Mesenchymal stem cell (in vitro differentiated cells and primary cell): ENCODE results near the gene MACROD2.
A peak's percentile ranks its signal among the peaks of the same experiment; 100 is the strongest.

Source experiments
- DNase-seq: peaks from one replicate; pipeline ENCODE4 v3.0.0-alpha.2; 2013
- H2AFZ ChIP-seq: one replicate; pipeline ENCODE4 v1.6.1; 2013; ENCODE audit warnings: low read depth, mild to moderate bottlenecking, control low read depth, inconsistent platforms, low read length, moderate library complexity
- H2AK5ac ChIP-seq: 2 replicates; pipeline ENCODE4 v1.6.1; 2013; ENCODE audit warnings: low read length, moderate library complexity, mild to moderate bottlenecking, inconsistent platforms; ENCODE audit not compliant: severe bottlenecking
- H2BK120ac ChIP-seq: one replicate; pipeline ENCODE4 v1.6.1; 2013; ENCODE audit warnings: low read depth, mild to moderate bottlenecking, inconsistent platforms, low read length, moderate library complexity
- H2BK12ac ChIP-seq, 2 experiments: one replicate each; pipeline ENCODE4 v1.6.1; 2013; ENCODE audit warnings: inconsistent platforms in 2 of 2, low read length in 2 of 2, mild to moderate bottlenecking in 2 of 2, moderate library complexity in 2 of 2, control low read depth in 1 of 2
- H2BK15ac ChIP-seq: one replicate; pipeline ENCODE4 v1.6.1; 2013; ENCODE audit warnings: mild to moderate bottlenecking, low read depth, inconsistent platforms; ENCODE audit not compliant: poor library complexity, severe bottlenecking
- H2BK5ac ChIP-seq: 2 replicates; pipeline ENCODE4 v1.6.1; 2013; ENCODE audit warnings: low read depth, mild to moderate bottlenecking, low read length, control low read depth, inconsistent platforms; ENCODE audit not compliant: poor library complexity, severe bottlenecking
- H3K14ac ChIP-seq, 2 experiments: one replicate each; pipeline ENCODE4 v1.6.1; 2013; ENCODE audit warnings: inconsistent platforms in 2 of 2, low read length in 2 of 2, control low read depth in 1 of 2, mild to moderate bottlenecking in 1 of 2, moderate library complexity in 1 of 2
- H3K18ac ChIP-seq, 2 experiments: one replicate each; pipeline ENCODE4 v1.6.1; 2013; ENCODE audit warnings: inconsistent platforms in 2 of 2, low read length in 2 of 2, control low read depth in 1 of 2, low read depth in 1 of 2, mild to moderate bottlenecking in 1 of 2
- H3K23ac ChIP-seq, 2 experiments: one replicate each; pipeline ENCODE4 v1.6.1; 2013; ENCODE audit warnings: inconsistent platforms in 2 of 2, low read length in 2 of 2, mild to moderate bottlenecking in 2 of 2, moderate library complexity in 2 of 2, control low read depth in 1 of 2
- H3K27ac ChIP-seq: 2 replicates; pipeline ENCODE4 v1.5.1; 2013; ENCODE audit warnings: mild to moderate bottlenecking, moderate library complexity, low read length, control low read depth, inconsistent platforms; ENCODE audit not compliant: poor library complexity, severe bottlenecking
- H3K27me3 ChIP-seq, 2 experiments: 2 replicates each; pipeline versions ENCODE4 v1.6.1 to v1.7.0; 2013; ENCODE audit warnings: low read length in 2 of 2, mild to moderate bottlenecking in 2 of 2, moderate library complexity in 2 of 2, control low read depth in 1 of 2, inconsistent platforms in 1 of 2; ENCODE audit not compliant: control insufficient read depth in 1 of 2, insufficient read depth in 1 of 2
- H3K36me3 ChIP-seq, 2 experiments: 2 replicates each; pipeline versions ENCODE4 v1.6.1 to v1.7.0; 2013; ENCODE audit warnings: low read length in 2 of 2, control low read depth in 1 of 2, inconsistent platforms in 1 of 2, low read depth in 1 of 2, mild to moderate bottlenecking in 1 of 2; ENCODE audit not compliant: insufficient read depth in 2 of 2, control insufficient read depth in 1 of 2
- H3K4ac ChIP-seq, 2 experiments: one replicate each; pipeline ENCODE4 v1.6.1; 2013; ENCODE audit warnings: inconsistent platforms in 2 of 2, low read length in 2 of 2, mild to moderate bottlenecking in 2 of 2, moderate library complexity in 2 of 2, control low read depth in 1 of 2, low read depth in 1 of 2
- H3K4me1 ChIP-seq: 2 replicates; pipeline ENCODE4 v1.6.1; 2013; ENCODE audit warnings: low read depth, low read length, control low read depth; ENCODE audit not compliant: control insufficient read depth, insufficient read depth
- H3K4me2 ChIP-seq: 2 replicates; pipeline ENCODE4 v1.6.1; 2013; ENCODE audit warnings: low read length, mild to moderate bottlenecking, inconsistent platforms; ENCODE audit not compliant: poor library complexity, severe bottlenecking
- H3K4me3 ChIP-seq, 2 experiments: 2 replicates each; pipeline versions ENCODE4 v1.5.1 to v1.7.0; 2013; ENCODE audit warnings: low read length in 2 of 2, mild to moderate bottlenecking in 2 of 2, control low read depth in 1 of 2, low read depth in 1 of 2; ENCODE audit not compliant: insufficient read depth in 1 of 2
- H3K79me1 ChIP-seq: replicated peaks from 2 replicates; pipeline ENCODE4 v1.6.1; 2013; ENCODE audit warnings: mild to moderate bottlenecking, control low read depth, low read length, inconsistent platforms; ENCODE audit not compliant: poor library complexity, severe bottlenecking
- H3K9ac ChIP-seq: 2 replicates; pipeline ENCODE4 v1.7.0; 2013; ENCODE audit warnings: mild to moderate bottlenecking, low read length, moderate library complexity
- H3K9me3 ChIP-seq: 2 replicates; pipeline ENCODE4 v1.7.0; 2013; ENCODE audit warnings: mild to moderate bottlenecking, low read length; ENCODE audit not compliant: control insufficient read depth
- H4K8ac ChIP-seq: one replicate; pipeline ENCODE4 v1.6.1; 2013; ENCODE audit warnings: inconsistent platforms, mild to moderate bottlenecking, low read length, moderate library complexity
- H4K91ac ChIP-seq: one replicate; pipeline ENCODE4 v1.6.1; 2013; ENCODE audit warnings: mild to moderate bottlenecking, low read length, inconsistent platforms
- WGBS: methylation state at CpG from one replicate; pipeline ENCODE4 v1.1.7; 2013; ENCODE audit warnings: mixed read lengths; 5-methylcytosine and 5-hydroxymethylcytosine counted together

The MACROD2 gene

DNA sequence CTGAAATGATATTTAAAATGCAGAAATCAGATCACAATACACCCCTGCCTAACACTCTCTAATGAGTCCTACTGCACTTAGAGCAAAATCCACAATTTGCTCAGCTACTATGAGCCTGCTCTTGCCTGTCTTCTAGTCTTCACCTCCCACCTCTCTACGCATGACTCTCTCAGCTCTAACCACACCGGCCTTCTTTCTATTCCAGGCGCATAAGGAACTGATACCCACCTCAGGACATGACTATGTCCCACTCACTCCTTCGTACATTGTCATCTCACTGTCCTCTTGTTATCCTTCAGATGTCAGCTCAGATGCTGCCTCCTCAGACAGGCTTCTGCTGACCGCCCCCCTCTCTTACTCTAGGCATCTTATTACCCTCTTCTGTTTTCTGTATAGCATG, 543.1 kb downstream of the MACROD2 start:
- WGBS, result 92% methylated on average over 5 of the region's 5 CpGs
- Histone ChIP-seq H2AFZ (no peak overlapping the region), H3K27ac (no peak overlapping the region), H4K8ac (no peak overlapping the region), H3K18ac (no peak overlapping the region), H3K36me3 (no peaks in the 10 kb centered on the region), H2BK5ac (no peak overlapping the region), H2BK12ac (no peak overlapping the region), H3K4me2 (no peak overlapping the region), H3K9ac (no peak overlapping the region), H4K91ac (no peak overlapping the region), H2BK120ac (no peak overlapping the region), H3K14ac (no peak overlapping the region), H2BK15ac (no peak overlapping the region), H3K4me3 (no peak overlapping the region), H3K27me3 (no peaks in the 10 kb centered on the region), H3K4ac (no peak overlapping the region), H3K9me3 (no peaks in the 10 kb centered on the region), H3K4me1 (no peaks in the 10 kb centered on the region), H3K23ac (no peak overlapping the region), H2AK5ac (no peak overlapping the region), H3K79me1 (no peaks in the 10 kb centered on the region)
- DNase-seq, result no peak

DNA sequence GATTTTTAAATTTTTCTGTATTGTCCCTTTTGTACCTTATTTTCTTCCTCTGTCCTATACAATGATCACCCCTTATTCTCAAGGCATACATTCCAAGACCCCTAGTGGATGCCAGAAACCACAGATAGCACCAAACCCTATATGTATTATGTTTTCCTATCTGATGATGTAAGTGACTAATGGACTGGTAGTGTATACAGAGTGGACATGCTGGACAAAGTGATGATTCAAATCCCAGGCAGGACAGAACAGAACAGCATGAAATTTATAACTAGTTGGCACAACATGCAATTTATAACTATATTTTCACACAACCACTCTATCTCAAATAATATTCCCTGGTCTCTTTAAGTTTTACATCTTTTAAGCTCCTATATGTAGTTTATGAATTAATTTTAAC, 547.7 kb downstream of the MACROD2 start:
- Histone ChIP-seq H3K4me1 (no peaks in the 10 kb centered on the region), H3K4ac (no peak overlapping the region), H3K4me2 (no peak overlapping the region), H2AFZ (no peak overlapping the region), H2BK120ac (no peak overlapping the region), H2BK5ac (no peak overlapping the region), H3K27me3 (no peaks in the 10 kb centered on the region), H2BK15ac (no peak overlapping the region), H3K4me3 (no peak overlapping the region), H3K18ac (no peak overlapping the region), H3K27ac (no peak overlapping the region), H3K9me3 (no peaks in the 10 kb centered on the region), H4K91ac (no peak overlapping the region), H2BK12ac (no peak overlapping the region), H3K79me1 (no peaks in the 10 kb centered on the region), H2AK5ac (no peak overlapping the region), H3K36me3 (no peaks in the 10 kb centered on the region), H3K9ac (no peak overlapping the region), H3K14ac (no peak overlapping the region), H3K23ac (no peak overlapping the region), H4K8ac (no peak overlapping the region)
- DNase-seq, result peak; percentile 34

DNA sequence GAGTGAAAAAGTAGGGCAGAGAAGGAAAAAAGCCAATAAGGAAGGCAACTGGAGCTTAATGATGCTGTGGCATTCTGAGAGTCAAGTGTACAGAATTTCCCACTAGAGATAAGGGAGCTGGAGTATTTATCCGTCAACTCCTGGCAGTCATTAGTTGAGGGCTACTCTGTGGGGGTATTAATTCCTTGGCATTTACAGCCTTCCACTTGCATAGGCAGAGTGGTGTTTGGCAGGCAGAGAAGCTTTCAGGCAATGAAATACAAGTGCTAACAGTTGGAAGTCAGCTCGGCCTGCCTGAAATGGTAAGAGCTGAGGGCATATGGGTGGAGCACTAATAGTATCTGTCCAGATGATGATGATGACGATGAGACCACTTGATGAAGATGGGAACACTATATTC, 549.4 kb downstream of the MACROD2 start:
- Histone ChIP-seq H3K27ac (no peak overlapping the region), H2BK120ac (no peak overlapping the region), H4K91ac (no peak overlapping the region), H2AK5ac (no peak overlapping the region), H3K27me3 (no peaks in the 10 kb centered on the region), H3K23ac (no peak overlapping the region), H3K36me3 (no peaks in the 10 kb centered on the region), H3K79me1 (no peaks in the 10 kb centered on the region), H2AFZ (no peak overlapping the region), H2BK12ac (no peak overlapping the region), H3K9ac (no peak overlapping the region), H3K4me2 (no peak overlapping the region), H2BK15ac (no peak overlapping the region), H3K9me3 (no peaks in the 10 kb centered on the region), H4K8ac (no peak overlapping the region), H3K14ac (no peak overlapping the region), H3K4ac (no peak overlapping the region), H3K4me3 (no peak overlapping the region), H3K4me1 (no peaks in the 10 kb centered on the region), H2BK5ac (no peak overlapping the region), H3K18ac (no peak overlapping the region)
- 56% methylated on average over 3 of the region's 3 CpGs for WGBS
- no peak for DNase-seq

DNA sequence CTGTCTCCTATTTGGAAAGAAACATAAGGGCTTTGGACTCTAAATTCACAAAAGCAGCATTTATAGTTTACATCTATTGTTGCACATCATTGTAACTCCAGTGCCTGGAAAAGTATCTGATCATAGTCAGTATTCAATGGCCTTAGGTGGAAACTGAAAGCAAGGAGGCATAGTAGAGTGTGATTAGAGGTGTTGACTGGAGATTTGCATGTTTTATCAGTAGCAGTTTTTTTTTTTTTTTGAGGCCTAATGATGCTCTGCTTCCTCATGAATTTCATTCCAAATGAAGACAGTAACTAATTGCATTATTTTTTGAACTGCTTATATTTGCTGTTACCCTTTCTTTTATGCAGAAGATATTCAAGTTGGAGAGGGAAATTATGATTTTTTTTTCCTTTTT, 555.3 kb downstream of the MACROD2 start:
- Histone ChIP-seq H4K91ac (no peak overlapping the region), H2AK5ac (no peak overlapping the region), H3K4ac (no peak overlapping the region), H3K27ac (no peak overlapping the region), H3K18ac (no peak overlapping the region), H3K14ac (no peak overlapping the region), H3K23ac (no peak overlapping the region), H3K4me2 (no peak overlapping the region), H3K9ac (no peak overlapping the region), H2BK5ac (no peak overlapping the region), H3K79me1 (no peaks in the 10 kb centered on the region), H2BK120ac (no peak overlapping the region), H3K27me3 (no peaks in the 10 kb centered on the region), H3K4me3 (no peak overlapping the region), H3K36me3 (no peaks in the 10 kb centered on the region), H2BK15ac (no peak overlapping the region), H3K9me3 (no peaks in the 10 kb centered on the region), H4K8ac (no peak overlapping the region), H3K4me1 (no peaks in the 10 kb centered on the region), H2AFZ (no peak overlapping the region), H2BK12ac (no peak overlapping the region)
- no peak for DNase-seq
